HEK293 (cell line): ENCODE data around the gene STK4.

Source experiments
- ATF2 ChIP-seq: fragments of 450-650 bp; formaldehyde crosslinking; IDR thresholded peaks from 2 replicates; pipeline ENCODE4 v1.5.1; 2016; ENCODE audit warnings: missing biosample characterization, missing genetic modification characterization, low read depth
- CTCF ChIP-seq: fragments of 450-650 bp; formaldehyde crosslinking; IDR thresholded peaks from 2 replicates; pipeline ENCODE4 v1.5.1; 2016; ENCODE audit warnings: missing biosample characterization, missing genetic modification characterization
- KLF7 ChIP-seq: fragments of 450-650 bp; formaldehyde crosslinking; IDR thresholded peaks from 2 replicates; pipeline ENCODE4 v1.5.1; 2016; ENCODE audit warnings: missing biosample characterization, missing genetic modification characterization, borderline replicate concordance
- REST ChIP-seq: fragments of 450-650 bp; formaldehyde crosslinking; IDR thresholded peaks from 2 replicates; pipeline ENCODE4 v1.5.1; 2016; ENCODE audit warnings: missing biosample characterization, missing genetic modification characterization
- TCF7L2 ChIP-seq: IDR thresholded peaks from 2 replicates; pipeline ENCODE4 v1.6.1; 2011; ENCODE audit warnings: low read depth, mild to moderate bottlenecking, inconsistent platforms, low read length, moderate library complexity, borderline replicate concordance
- TSHZ1 ChIP-seq: fragments of 450-650 bp; formaldehyde crosslinking; IDR thresholded peaks from 2 replicates; pipeline ENCODE4 v1.5.1; 2016; ENCODE audit warnings: missing biosample characterization, missing genetic modification characterization, borderline replicate concordance
- YY1 ChIP-seq: fragments of 450-650 bp; formaldehyde crosslinking; IDR thresholded peaks from 2 replicates; pipeline ENCODE4 v1.5.1; 2018; ENCODE audit warnings: missing biosample characterization, missing genetic modification characterization
- ZBTB6 ChIP-seq: fragments of 450-650 bp; formaldehyde crosslinking; IDR thresholded peaks from 2 replicates; pipeline ENCODE4 v1.5.1; 2017; ENCODE audit warnings: missing biosample characterization, missing genetic modification characterization
- ZNF19 ChIP-seq: fragments of 450-650 bp; formaldehyde crosslinking; IDR thresholded peaks from 2 replicates; pipeline ENCODE4; 2016; ENCODE audit warnings: missing biosample characterization, missing genetic modification characterization, low read depth
- ZNF311 ChIP-seq: fragments of 450-650 bp; formaldehyde crosslinking; IDR thresholded peaks from 2 replicates; pipeline ENCODE4 v1.5.1; 2017; ENCODE audit warnings: missing biosample characterization, missing genetic modification characterization, borderline replicate concordance
- ZNF362 ChIP-seq: fragments of 450-650 bp; formaldehyde crosslinking; IDR thresholded peaks from 2 replicates; pipeline ENCODE4 v1.5.1; 2016; ENCODE audit warnings: missing biosample characterization, missing genetic modification characterization
- ZNF596 ChIP-seq: fragments of 450-650 bp; IDR thresholded peaks from 2 replicates; pipeline ENCODE4 v1.5.0; 2018; ENCODE audit warnings: missing biosample characterization, mild to moderate bottlenecking, missing genetic modification characterization, moderate library complexity
- ZNF792 ChIP-seq: fragments of 450-650 bp; formaldehyde crosslinking; IDR thresholded peaks from 2 replicates; pipeline ENCODE4 v1.5.1; 2016; ENCODE audit warnings: missing biosample characterization, missing genetic modification characterization
- ZSCAN5A ChIP-seq: fragments of 450-650 bp; formaldehyde crosslinking; IDR thresholded peaks from 2 replicates; pipeline ENCODE4 v1.5.1; 2016; ENCODE audit warnings: missing biosample characterization, missing genetic modification characterization

- no peak for TF ChIP-seq YY1
- TF ChIP-seq ZBTB6 (tag by site-specific recombination): no peak
- no peak for TF ChIP-seq CTCF
- no peak for TF ChIP-seq TSHZ1 (tag by site-specific recombination)
- TF ChIP-seq KLF7 (tag by site-specific recombination): no peak
- no peak for TF ChIP-seq ZNF792 (tag by site-specific recombination)
- no peak for TF ChIP-seq ZNF311 (tag by site-specific recombination)
- TF ChIP-seq ZNF596 (tag by site-specific recombination): no peak
- no peak for TF ChIP-seq ZNF19 (tag by site-specific recombination)
- no peak for TF ChIP-seq ATF2
- no peak for TF ChIP-seq TCF7L2
- no peak for TF ChIP-seq ZNF362 (tag by site-specific recombination)
- no peak for TF ChIP-seq ZSCAN5A (tag by site-specific recombination)
- no peak for TF ChIP-seq REST (tag by site-specific recombination)
Observed at GRCh38 chr20:45019027-45019761, 52.9 kb downstream of the STK4 start.
